Tibial nerve (tissue), 4 donors: Measurements from ENCODE around the gene JPH2. TPM values are rescaled to one million over a fixed set of nuclear protein-coding genes. Genes with fewer than 3 reads are reported as not detected.
A peak's percentile ranks its signal among the peaks of the same experiment; 100 is the strongest.

Experiments
- DNase-seq, 2 donors: peaks; one replicate each; pipeline ENCODE4 v3.0.0-alpha.2; 2019; ENCODE audit warnings: low spot score in 2 of 2
- H3K27ac ChIP-seq, 4 donors: fragments of 200-600 bp; sonication (generic) in 3 of 4; one replicate each; pipeline ENCODE4 v1.5.1; 2017 to 2019; ENCODE audit warnings: mild to moderate bottlenecking in 1 of 4
- H3K27me3 ChIP-seq, 2 donors: fragments of 200-600 bp; sonication (generic) in 1 of 2; one replicate each; pipeline versions ENCODE4 v1.5.1 to v1.6.0; 2017 to 2019
- H3K36me3 ChIP-seq, 3 donors: fragments of 200-600 bp; sonication (generic); one replicate each; pipeline ENCODE4 v1.5.1; 2018 to 2019
- H3K4me1 ChIP-seq, 4 donors: fragments of 200-600 bp; sonication (generic) in 3 of 4; one replicate each; pipeline ENCODE4 v1.5.1; 2017 to 2019
- H3K4me3 ChIP-seq, 4 donors: fragments of 200-600 bp; sonication (generic) in 3 of 4; one replicate each; pipeline ENCODE4 v1.5.1; 2017 to 2019; ENCODE audit warnings: mild to moderate bottlenecking in 1 of 4, moderate library complexity in 1 of 4
- H3K9me3 ChIP-seq, 4 donors: fragments of 200-600 bp; sonication (generic) in 3 of 4; one replicate each; pipeline ENCODE4 v1.5.1; 2017 to 2019
- CTCF ChIP-seq, 5 experiments: fragments of 200-600 bp in 3 of 5; fragments of 450-650 bp in 2 of 5; sonication (generic) in 3 of 5; IDR thresholded peaks; one replicate each; pipeline ENCODE4 v1.5.1; 2016 to 2019; ENCODE audit warnings: antibody characterized with exemption in 5 of 5, mild to moderate bottlenecking in 3 of 5, moderate library complexity in 2 of 5
- EP300 ChIP-seq, 2 donors: sonication (generic); formaldehyde crosslinking; IDR thresholded peaks; one replicate each; pipeline ENCODE4 v1.6.1; 2017; ENCODE audit warnings: antibody characterized with exemption in 2 of 2, mild to moderate bottlenecking in 1 of 2
- POLR2A ChIP-seq, 2 donors: fragments of 450-650 bp; IDR thresholded peaks; one replicate each; pipeline ENCODE4 v1.6.1; 2017; ENCODE audit warnings: antibody characterized with exemption in 2 of 2, mild to moderate bottlenecking in 2 of 2, moderate library complexity in 2 of 2
- WGBS, 2 donors: methylation state at CpG; one replicate each; pipeline ENCODE4 v1.1.5; 2018; 5-methylcytosine and 5-hydroxymethylcytosine counted together
- total RNA-seq, 4 donors: library from RNA; depleted of rRNA; stranded (reverse); fragments of >200 nt; gene quantifications; one replicate each; pipeline ENCODE4 v1.1.0, GENCODE V29; 2016

JPH2 gene
- total RNA-seq, 4 donors from 2014 or later: 3.1 to 6.3 (median 5.3) TPM

GRCh38 chr20:44095831-44096230 is 91.2 kb downstream of the JPH2 start:
- no peak overlapping the region for H3K4me3 ChIP-seq
- no peaks in the 10 kb centered on the region for H3K27me3 ChIP-seq
- H3K27ac ChIP-seq: no peak overlapping the region
- no peaks in the 10 kb centered on the region for H3K4me1 ChIP-seq
- H3K36me3 ChIP-seq: no peaks in the 10 kb centered on the region
- no peak for DNase-seq
- H3K9me3 ChIP-seq: no peaks in the 10 kb centered on the region
- no peak for TF ChIP-seq CTCF (IDR thresholded peaks at IDR 0.05)
- 71 to 81% methylated on average over 7 of the region's 7 CpGs for whole genome bisulfite sequencing, 2 donors

GRCh38 chr20:44093249-44093582 is 93.8 kb downstream of the JPH2 start:
- Histone ChIP-seq H3K27me3 (no peaks in the 10 kb centered on the region), H3K36me3 (no peaks in the 10 kb centered on the region), H3K4me3 (no peak overlapping the region), H3K9me3 (no peaks in the 10 kb centered on the region), H3K27ac (no peak overlapping the region), H3K4me1 (no peaks in the 10 kb centered on the region)
- WGBS, 2 donors: 74 to 81% methylated on average over 2 of the region's 2 CpGs
- no peak for DNase-seq
- TF ChIP-seq CTCF (IDR thresholded peaks at IDR 0.05) (no peak), POLR2A (IDR thresholded peaks at IDR 0.05) (no peak), EP300 (IDR thresholded peaks at IDR 0.05) (no peak)

GRCh38 chr20:44092551-44093248 is 94.3 kb downstream of the JPH2 start:
- H3K27ac ChIP-seq: no peak overlapping the region
- H3K4me3 ChIP-seq: no peak overlapping the region
- no peaks in the 10 kb centered on the region for H3K36me3 ChIP-seq
- H3K9me3 ChIP-seq: no peaks in the 10 kb centered on the region
- H3K4me1 ChIP-seq: no peaks in the 10 kb centered on the region
- TF ChIP-seq EP300 (IDR thresholded peaks at IDR 0.05) (no peak), POLR2A (IDR thresholded peaks at IDR 0.05) (no peak), CTCF (IDR thresholded peaks at IDR 0.05) (peak in 1 of 5 experiments; percentile 26)
- WGBS, 2 donors: 57 to 73% methylated on average over 9 of the region's 9 CpGs
- no peaks in the 10 kb centered on the region for H3K27me3 ChIP-seq
- DNase-seq: no peak

- no peak overlapping the region for H3K4me3 ChIP-seq
- WGBS, 2 donors: 59 to 76% methylated on average over 4 of the region's 4 CpGs
These were observed 96.0 kb downstream of the JPH2 start for GRCh38 chr20:44091026-44091425.

More at GRCh38 chr20:44091026-44091425, 96.0 kb downstream of the JPH2 start:
- no peaks in the 10 kb centered on the region for H3K4me1 ChIP-seq
- no peaks in the 10 kb centered on the region for H3K27me3 ChIP-seq
- H3K9me3 ChIP-seq: no peaks in the 10 kb centered on the region
- TF ChIP-seq EP300 (IDR thresholded peaks at IDR 0.05): no peak
- no peak for TF ChIP-seq POLR2A (IDR thresholded peaks at IDR 0.05)
- no peak for TF ChIP-seq CTCF (IDR thresholded peaks at IDR 0.05)
- H3K36me3 ChIP-seq: no peaks in the 10 kb centered on the region
- H3K27ac ChIP-seq: no peak overlapping the region
- no peak for DNase-seq
